ENCODE results near the gene RREB1.

DNA sequence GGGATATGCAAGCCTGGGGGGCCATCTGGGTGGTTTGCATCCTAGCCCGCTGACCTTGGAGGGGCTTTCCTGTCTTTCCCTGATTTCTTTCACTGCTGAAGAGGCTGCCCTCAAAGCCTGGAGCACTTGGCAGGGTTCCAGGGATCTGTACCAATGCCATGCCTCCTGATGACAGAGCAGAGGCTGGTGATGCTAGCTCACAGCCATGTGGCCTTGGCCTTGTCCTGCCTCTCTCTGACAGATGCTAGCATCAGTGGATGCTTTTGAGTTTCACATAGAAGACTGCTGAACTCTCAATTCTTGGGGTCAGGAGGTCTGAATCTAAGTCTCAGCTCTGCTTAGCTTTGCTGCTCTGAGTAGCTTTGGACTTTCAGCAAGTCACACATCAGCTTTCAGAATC lies 21.9 kb upstream of the RREB1 start:
- TF ChIP-seq, protein P1, sequence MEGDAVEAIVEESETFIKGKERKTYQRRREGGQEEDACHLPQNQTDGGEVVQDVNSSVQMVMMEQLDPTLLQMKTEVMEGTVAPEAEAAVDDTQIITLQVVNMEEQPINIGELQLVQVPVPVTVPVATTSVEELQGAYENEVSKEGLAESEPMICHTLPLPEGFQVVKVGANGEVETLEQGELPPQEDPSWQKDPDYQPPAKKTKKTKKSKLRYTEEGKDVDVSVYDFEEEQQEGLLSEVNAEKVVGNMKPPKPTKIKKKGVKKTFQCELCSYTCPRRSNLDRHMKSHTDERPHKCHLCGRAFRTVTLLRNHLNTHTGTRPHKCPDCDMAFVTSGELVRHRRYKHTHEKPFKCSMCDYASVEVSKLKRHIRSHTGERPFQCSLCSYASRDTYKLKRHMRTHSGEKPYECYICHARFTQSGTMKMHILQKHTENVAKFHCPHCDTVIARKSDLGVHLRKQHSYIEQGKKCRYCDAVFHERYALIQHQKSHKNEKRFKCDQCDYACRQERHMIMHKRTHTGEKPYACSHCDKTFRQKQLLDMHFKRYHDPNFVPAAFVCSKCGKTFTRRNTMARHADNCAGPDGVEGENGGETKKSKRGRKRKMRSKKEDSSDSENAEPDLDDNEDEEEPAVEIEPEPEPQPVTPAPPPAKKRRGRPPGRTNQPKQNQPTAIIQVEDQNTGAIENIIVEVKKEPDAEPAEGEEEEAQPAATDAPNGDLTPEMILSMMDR (IDR thresholded peaks at IDR 0.05) = no peak
- no peak for TF ChIP-seq POLR2A (IDR thresholded peaks at IDR 0.05)
- TF ChIP-seq EP300 (IDR thresholded peaks at IDR 0.05) = no peak
- no peak for TF ChIP-seq POLR2AphosphoS5 (IDR thresholded peaks at IDR 0.05)

All from suprapubic skin (tissue), 4 donors.